ENCODE measurements around the gene ZFYVE28. TPM values are rescaled to one million over a fixed set of nuclear protein-coding genes. Genes with fewer than 3 reads are reported as not detected.

Gene ZFYVE28
- total and polyA plus RNA-seq, 8 donors = 2.2 to 12.4 (median 3.9) TPM

DNA sequence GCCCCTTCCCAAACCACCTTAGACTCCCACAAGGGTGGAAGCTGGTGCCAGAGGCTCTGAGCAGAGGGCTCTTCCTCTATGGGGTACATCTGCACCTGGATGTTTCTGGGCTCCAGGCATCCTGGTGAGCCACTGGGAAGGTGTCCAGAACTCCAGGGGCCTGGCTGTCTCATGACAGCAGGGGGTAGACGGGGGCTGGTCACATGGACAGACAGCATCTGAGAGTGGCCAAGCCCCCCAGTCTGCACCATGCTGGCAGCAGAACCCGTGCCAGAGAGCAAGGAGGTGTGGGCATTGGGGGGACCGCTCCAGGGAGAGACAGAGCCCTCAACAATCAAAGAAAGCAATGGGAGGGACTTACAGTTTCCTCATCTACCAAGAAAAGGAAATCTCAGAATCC is 39.5 kb downstream of the ZFYVE28 start:
- intact Hi-C loops (cut with DNase I) = no loop called here
- ATAC-seq = no peak
- H3K4me3 ChIP-seq = no peak overlapping the region
- TF ChIP-seq, protein P1, sequence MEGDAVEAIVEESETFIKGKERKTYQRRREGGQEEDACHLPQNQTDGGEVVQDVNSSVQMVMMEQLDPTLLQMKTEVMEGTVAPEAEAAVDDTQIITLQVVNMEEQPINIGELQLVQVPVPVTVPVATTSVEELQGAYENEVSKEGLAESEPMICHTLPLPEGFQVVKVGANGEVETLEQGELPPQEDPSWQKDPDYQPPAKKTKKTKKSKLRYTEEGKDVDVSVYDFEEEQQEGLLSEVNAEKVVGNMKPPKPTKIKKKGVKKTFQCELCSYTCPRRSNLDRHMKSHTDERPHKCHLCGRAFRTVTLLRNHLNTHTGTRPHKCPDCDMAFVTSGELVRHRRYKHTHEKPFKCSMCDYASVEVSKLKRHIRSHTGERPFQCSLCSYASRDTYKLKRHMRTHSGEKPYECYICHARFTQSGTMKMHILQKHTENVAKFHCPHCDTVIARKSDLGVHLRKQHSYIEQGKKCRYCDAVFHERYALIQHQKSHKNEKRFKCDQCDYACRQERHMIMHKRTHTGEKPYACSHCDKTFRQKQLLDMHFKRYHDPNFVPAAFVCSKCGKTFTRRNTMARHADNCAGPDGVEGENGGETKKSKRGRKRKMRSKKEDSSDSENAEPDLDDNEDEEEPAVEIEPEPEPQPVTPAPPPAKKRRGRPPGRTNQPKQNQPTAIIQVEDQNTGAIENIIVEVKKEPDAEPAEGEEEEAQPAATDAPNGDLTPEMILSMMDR (IDR thresholded peaks at IDR 0.05) = no peak
- peaks cover 0 to 3% of the 10 kb centered on the region in 2 donors for H3K9me3 ChIP-seq
- H3K4me1 ChIP-seq = no peaks in the 10 kb centered on the region
- DNase-seq = no peak
- no peak overlapping the region for H3K27ac ChIP-seq
- no peaks in the 10 kb centered on the region for H3K36me3 ChIP-seq
- no peaks in the 10 kb centered on the region for H3K27me3 ChIP-seq

DNA sequence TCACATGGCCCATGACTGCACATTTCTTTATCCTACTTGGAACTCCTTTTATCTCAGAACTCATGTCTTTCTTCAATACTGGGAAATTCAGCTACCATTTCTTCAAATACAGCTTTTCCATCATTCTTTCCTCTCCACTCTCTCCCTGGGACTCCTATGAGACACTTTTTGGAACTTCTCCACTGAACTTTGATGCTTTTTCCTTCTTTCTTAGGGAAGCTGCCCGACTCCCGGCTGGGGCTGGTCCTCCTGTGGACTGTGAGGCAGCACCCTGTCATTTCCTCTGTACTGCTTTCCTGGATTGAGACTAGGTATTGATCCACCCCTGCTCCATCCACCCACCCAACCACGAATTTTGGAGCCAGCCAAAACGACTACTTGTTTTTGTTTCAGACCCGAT is 40.0 kb downstream of the ZFYVE28 start:
- Histone ChIP-seq H3K27me3 (no peaks in the 10 kb centered on the region), H3K4me1 (no peaks in the 10 kb centered on the region), H3K4me3 (no peak overlapping the region), H3K36me3 (no peaks in the 10 kb centered on the region), H3K9me3 (peaks cover 0 to 3% of the 10 kb centered on the region in 2 donors), H3K27ac (no peak overlapping the region)
- intact Hi-C loops (cut with DNase I) = no loop called here
- no peak for ATAC-seq
- TF ChIP-seq, protein P1 (IDR thresholded peaks at IDR 0.05) = no peak
- no peak for DNase-seq

DNA sequence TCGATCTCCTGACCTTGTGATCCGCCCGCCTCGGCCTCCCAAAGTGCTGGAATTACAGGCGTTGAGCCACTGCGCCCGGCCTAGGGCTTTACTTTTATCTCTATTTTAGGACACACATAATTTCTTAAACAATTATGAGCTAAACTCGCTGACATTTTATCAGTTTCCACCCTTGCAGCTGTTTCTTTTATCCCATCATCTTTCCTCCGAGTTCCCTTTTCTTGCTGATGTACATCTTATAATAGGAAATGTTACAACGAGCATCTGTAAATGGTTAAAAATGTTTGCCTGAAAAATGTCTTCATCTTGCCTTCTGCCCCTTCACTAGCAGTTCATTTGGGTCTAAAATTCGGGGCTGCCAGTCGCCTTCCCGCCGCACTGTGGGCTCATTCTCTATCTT is 41.2 kb downstream of the ZFYVE28 start:
- no peaks in the 10 kb centered on the region for H3K36me3 ChIP-seq
- H3K27me3 ChIP-seq = no peaks in the 10 kb centered on the region
- H3K9me3 ChIP-seq = peaks cover 0 to 3% of the 10 kb centered on the region in 2 donors
- no peak overlapping the region for H3K27ac ChIP-seq
- ATAC-seq = no peak
- no peak for DNase-seq
- H3K4me3 ChIP-seq = no peak overlapping the region
- no peaks in the 10 kb centered on the region for H3K4me1 ChIP-seq
- TF ChIP-seq, protein P1 (IDR thresholded peaks at IDR 0.05) = no peak
- intact Hi-C loops (cut with DNase I) = no loop called here

DNA sequence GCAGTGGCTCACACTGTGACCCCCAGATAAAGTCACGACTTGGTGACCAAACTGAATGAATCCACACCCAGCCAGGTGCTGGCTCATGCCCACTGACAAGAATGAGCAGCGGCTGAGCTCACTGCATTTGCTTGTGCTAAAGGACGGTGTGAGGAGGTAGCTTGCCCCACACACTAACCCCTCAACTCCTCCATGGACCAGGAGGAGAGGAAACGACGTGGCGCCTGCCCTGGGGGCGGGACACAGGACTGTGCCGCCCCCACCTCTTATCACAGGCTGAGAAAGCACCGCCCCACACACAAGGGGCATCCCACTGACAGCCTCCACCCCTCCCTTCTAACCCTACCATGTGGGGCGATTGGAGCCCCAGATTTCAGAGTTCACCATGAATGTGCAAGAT is 43.0 kb downstream of the ZFYVE28 start:
- TF ChIP-seq, protein P1 (IDR thresholded peaks at IDR 0.05) = no peak
- DNase-seq (no peak), ATAC-seq (no peak)
- H3K9me3 ChIP-seq = no peaks in the 10 kb centered on the region
- H3K27ac ChIP-seq = no peak overlapping the region
- intact Hi-C loops (cut with DNase I) = no loop called here
- H3K4me3 ChIP-seq = no peak overlapping the region
- H3K27me3 ChIP-seq = no peaks in the 10 kb centered on the region
- no peaks in the 10 kb centered on the region for H3K36me3 ChIP-seq
- H3K4me1 ChIP-seq = no peaks in the 10 kb centered on the region

DNA sequence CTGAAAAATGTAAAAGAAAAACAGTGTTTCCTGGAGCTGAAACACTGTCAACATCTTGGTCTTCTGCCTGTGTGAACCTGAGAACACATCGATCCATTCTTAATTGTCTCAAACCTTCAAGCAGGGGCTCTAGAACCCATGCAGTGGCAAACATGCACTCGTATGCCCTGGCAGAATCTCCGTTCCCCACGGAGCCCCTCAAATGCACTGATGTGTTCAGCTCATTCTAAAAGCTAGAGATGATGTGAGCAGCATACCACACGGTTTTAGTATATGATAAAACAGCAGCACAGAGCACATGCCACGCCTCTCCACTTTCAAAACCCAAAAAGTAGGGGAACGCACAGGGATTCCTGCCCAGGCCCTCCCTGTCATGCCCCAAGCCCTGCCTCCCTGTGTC is 44.9 kb downstream of the ZFYVE28 start:
- no peaks in the 10 kb centered on the region for H3K27me3 ChIP-seq
- H3K9me3 ChIP-seq = peaks cover 0 to 5% of the 10 kb centered on the region in 2 donors
- ATAC-seq (no peak), DNase-seq (no peak)
- H3K4me1 ChIP-seq = no peaks in the 10 kb centered on the region
- H3K4me3 ChIP-seq = no peak overlapping the region
- TF ChIP-seq, protein P1 (IDR thresholded peaks at IDR 0.05) = no peak
- intact Hi-C loops (cut with DNase I) = no loop called here
- H3K36me3 ChIP-seq = no peaks in the 10 kb centered on the region
- no peak overlapping the region for H3K27ac ChIP-seq
